GM18873 (cell line): ENCODE data around the gene JPH2.

Experiments
- ATAC-seq: cut with Tn5 transposase; IDR thresholded peaks from one replicate; pipeline ENCODE4 v1.9.1; 2021; ENCODE audit warnings: mild to moderate bottlenecking, moderate library complexity, moderate number of reproducible peaks; ENCODE audit not compliant: unreplicated experiment, low FRiP score

Gene JPH2

DNA sequence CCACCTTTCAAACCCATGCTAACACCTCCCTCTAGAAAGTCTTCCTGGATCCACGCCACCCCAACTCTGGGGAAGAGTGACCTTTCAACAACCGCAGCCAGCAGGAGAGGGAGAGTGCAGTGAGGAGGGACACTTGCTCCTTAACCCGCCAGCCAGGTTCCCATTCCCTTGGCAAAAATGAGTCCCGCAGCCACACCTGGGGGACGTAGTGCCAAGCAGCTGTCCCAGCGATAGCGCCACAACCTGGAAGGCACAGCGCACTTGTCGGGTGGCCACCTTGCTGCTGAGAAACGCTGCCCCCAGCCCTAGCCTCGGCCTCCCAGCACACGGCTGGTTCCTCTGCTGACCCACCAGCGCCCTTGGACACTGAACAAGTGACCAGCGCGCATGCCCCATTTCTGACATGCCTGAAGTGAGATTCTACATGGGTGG, 119.3 kb downstream of the JPH2 start:
- no peak for ATAC-seq

DNA sequence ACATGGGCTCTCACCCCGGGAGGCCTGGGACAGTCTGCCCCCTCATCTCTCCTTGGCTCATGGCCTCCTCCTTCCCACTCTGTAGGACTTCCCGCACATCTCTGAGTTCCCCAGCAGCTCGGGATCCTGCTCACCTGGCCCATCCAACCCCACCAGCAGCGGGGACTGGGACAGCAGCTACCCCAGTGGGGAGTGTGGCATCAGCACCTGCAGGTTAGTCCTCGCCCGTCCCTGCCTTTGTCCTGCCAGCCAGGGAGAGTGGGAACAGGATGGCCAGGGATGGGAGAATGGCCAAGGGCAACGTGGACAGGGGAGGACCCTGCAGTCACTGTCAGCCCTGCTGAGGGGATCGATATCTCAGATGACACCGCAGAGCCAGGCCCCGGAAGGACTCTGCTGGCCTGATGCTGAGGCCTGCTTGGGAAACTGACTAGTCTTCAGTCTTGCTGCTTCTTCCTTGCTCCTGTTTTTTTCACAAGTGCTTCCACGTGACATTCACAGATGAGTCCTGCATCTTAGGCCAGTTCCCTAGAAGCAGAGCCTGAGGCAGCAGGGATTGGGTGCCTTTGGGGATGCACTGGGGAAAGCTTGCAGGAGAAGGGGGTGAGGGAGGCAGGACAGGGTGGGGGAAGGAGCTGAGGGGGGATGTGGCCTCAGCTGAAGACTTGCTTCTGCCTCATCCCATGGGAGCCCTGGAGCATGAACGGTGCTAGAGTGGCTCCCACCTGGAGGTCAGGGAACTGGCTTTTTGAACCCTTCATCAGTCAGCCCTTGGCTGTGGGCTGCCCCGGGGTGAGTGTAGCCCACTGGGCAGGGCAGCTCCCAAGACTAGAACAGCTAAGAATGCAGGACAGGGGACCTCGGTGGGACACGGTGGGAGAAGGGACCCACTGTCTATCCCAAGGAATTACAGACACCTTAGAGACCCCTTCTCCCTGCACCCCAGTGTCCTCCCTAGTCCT, 120.1 kb downstream of the JPH2 start:
- ATAC-seq: no peak

DNA sequence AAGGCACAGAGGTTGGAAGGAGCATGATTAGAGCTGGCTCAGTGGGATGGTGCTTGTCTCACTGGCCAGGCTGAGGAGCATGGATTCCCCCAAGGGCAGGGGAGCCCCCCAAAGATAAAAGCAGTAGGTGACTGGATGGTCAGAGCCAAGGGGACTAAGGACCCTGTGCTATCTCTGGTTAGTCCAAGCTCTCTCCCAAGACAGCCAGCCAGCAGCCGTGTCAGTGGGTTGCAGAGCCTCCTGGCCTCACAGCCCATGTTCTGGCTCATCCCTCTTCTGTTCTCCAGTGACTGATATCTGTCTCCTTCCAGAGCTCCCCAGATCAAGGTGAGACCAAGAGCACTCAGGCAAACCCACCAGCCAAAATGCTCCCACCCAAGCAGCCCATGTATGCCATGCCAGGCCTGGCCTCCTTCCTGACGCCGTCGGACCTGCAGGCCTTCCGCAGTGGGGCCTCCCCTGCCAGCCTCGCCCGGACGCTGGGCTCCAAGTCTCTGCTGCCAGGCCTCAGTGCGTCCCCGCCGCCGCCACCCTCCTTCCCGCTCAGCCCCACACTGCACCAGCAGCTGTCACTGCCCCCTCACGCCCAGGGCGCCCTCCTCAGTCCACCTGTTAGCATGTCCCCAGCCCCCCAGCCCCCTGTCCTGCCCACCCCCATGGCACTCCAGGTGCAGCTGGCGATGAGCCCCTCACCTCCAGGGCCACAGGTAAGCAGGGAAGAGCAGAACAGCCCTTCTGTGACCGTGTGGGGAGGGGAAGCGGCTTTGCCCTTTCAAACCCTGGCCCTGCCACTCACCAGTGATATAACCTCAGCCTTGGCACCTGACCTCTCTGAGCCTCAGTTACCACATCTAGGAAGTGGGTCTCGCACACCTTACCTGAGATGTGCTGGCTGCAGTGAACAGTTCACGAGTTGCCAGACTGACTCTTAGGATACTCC, 121.3 kb downstream of the JPH2 start:
- no peak for ATAC-seq

DNA sequence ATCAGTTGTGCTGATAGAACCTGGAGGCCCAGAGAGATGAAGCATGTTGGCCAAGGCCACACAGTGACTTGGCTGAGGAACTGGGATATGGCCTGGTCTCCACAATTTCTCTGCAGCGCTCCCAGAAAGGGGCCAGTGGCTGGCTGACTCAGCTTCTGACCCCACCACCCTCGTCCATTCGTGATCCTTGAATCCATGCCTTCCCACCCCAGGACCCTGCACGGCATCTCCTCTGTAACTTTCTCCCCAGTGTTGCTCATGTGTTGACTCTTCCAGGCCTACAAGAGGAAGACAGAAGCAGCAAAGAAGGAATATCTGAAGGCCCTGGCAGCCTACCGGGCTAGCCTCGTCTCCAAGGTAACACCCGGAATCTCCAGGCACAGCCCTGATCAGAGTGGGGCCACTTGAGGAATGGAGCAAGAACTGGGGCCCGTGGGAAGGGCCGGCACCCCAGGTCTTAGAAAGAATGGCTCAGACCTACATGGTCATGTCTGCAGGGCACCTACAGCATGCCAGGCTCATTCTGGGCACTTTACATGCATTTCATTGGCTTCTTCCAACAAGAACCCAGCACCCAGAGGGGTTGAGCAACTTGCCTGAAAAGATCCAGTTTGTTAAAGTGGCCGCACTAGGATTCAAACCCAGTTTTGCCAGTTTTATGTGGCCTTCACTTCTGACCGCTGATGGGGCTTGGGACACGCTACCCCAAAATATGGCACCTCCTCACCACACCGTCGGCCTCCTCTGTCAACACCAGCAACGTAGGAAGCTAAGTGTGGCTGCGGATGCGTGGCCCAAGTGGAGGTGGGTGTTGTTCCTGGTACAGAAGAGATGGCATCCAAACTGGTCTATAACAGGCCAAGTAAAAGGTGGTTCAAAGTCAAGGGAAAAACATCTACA, 122.2 kb downstream of the JPH2 start:
- no peak for ATAC-seq
